DOHH2 (cell line): ENCODE measurements around the gene AKAP1.

ENCODE experiments used
- H3F3A ChIP-seq: fragments of 200-600 bp; sonication (generic), shearing (Covaris generic); 2 replicates; pipeline ENCODE4 v1.6.0; 2016; ENCODE audit warnings: antibody characterized with exemption, mild to moderate bottlenecking; ENCODE audit not compliant: control insufficient read depth, insufficient read depth
- H3K27ac ChIP-seq: fragments of 200-600 bp; sonication (generic); 2 replicates; pipeline ENCODE4 v1.5.1; 2014; ENCODE audit warnings: low read depth, mild to moderate bottlenecking, low read length, moderate library complexity
- H3K27me3 ChIP-seq: fragments of 200-600 bp; sonication (generic); 2 replicates; pipeline ENCODE4 v1.6.1; 2014; ENCODE audit warnings: mild to moderate bottlenecking, low read length, mixed read lengths; ENCODE audit not compliant: control insufficient read depth
- H3K36me3 ChIP-seq: fragments of 200-600 bp; sonication (generic); 2 replicates; pipeline ENCODE4 v1.6.1; 2014; ENCODE audit warnings: mild to moderate bottlenecking, low read length, moderate library complexity, mixed read lengths; ENCODE audit not compliant: control insufficient read depth
- H3K4me1 ChIP-seq: fragments of 200-600 bp; sonication (generic); 2 replicates; pipeline ENCODE4 v1.6.1; 2014; ENCODE audit warnings: mild to moderate bottlenecking, low read length, mixed read lengths; ENCODE audit not compliant: control insufficient read depth
- H3K4me2 ChIP-seq: fragments of 200-600 bp; sonication (generic); 2 replicates; pipeline ENCODE4 v1.6.0; 2014; ENCODE audit warnings: mild to moderate bottlenecking, low read length, moderate library complexity
- H3K4me3 ChIP-seq: fragments of 200-600 bp; sonication (generic); 2 replicates; pipeline ENCODE4 v1.5.1; 2014; ENCODE audit warnings: mild to moderate bottlenecking, low read length, mixed read lengths
- H3K79me2 ChIP-seq: fragments of 200-600 bp; sonication (generic); 2 replicates; pipeline ENCODE4 v1.6.1; 2014; ENCODE audit warnings: mild to moderate bottlenecking, low read length, mixed read lengths; ENCODE audit not compliant: control insufficient read depth
- H3K9me2 ChIP-seq: fragments of 200-600 bp; sonication (generic); replicated peaks from 2 replicates; pipeline ENCODE4 v1.6.1; 2014; ENCODE audit warnings: mild to moderate bottlenecking, low read length, mixed read lengths; ENCODE audit not compliant: control insufficient read depth
- H3K9me3 ChIP-seq: fragments of 200-600 bp; sonication (generic); 2 replicates; pipeline ENCODE4 v1.6.1; 2014; ENCODE audit warnings: antibody characterized with exemption, low read length, mixed read lengths; ENCODE audit not compliant: control insufficient read depth, insufficient read depth
- H4K20me1 ChIP-seq: fragments of 200-600 bp; sonication (generic); 2 replicates; pipeline ENCODE4 v1.6.0; 2014; ENCODE audit warnings: low read depth, mild to moderate bottlenecking, antibody characterized with exemption, low read length, moderate library complexity; ENCODE audit not compliant: control insufficient read depth, insufficient read depth
- CTCF ChIP-seq: fragments of 200-600 bp; sonication (generic); IDR thresholded peaks from one replicate; pipeline ENCODE4 v1.5.1; 2014; ENCODE audit warnings: antibody characterized with exemption, mild to moderate bottlenecking, low read depth, low read length; ENCODE audit not compliant: poor library complexity, severe bottlenecking
- EZH2phosphoT487 ChIP-seq: fragments of 200-600 bp; sonication (generic); IDR thresholded peaks from 2 replicates; pipeline ENCODE4 v1.6.1; 2017; ENCODE audit warnings: borderline replicate concordance, mild to moderate bottlenecking, antibody characterized with exemption, low read length, moderate library complexity, mixed read lengths

The AKAP1 gene

GRCh38 chr17:57158795-57159194 is 73.7 kb downstream of the AKAP1 start:
- TF ChIP-seq CTCF (no peak), EZH2phosphoT487 (no peak)
- no peaks in the 10 kb centered on the region for H4K20me1 ChIP-seq
- no peaks in the 10 kb centered on the region for H3K9me3 ChIP-seq
- no peaks in the 10 kb centered on the region for H3K4me1 ChIP-seq
- no peaks in the 10 kb centered on the region for H3K36me3 ChIP-seq
- H3K4me2 ChIP-seq: no peak overlapping the region
- H3K4me3 ChIP-seq: no peak overlapping the region
- no peak overlapping the region for H3K27ac ChIP-seq
- no peaks in the 10 kb centered on the region for H3K79me2 ChIP-seq
- no peaks in the 10 kb centered on the region for H3K9me2 ChIP-seq
- peaks cover 8% of the 10 kb centered on the region for H3K27me3 ChIP-seq
- no peaks in the 10 kb centered on the region for H3F3A ChIP-seq

GRCh38 chr17:57160624-57161023 is 75.6 kb downstream of the AKAP1 start:
- no peaks in the 10 kb centered on the region for H3K79me2 ChIP-seq

GRCh38 chr17:57164814-57165213 is 79.8 kb downstream of the AKAP1 start:
- TF ChIP-seq CTCF (no peak), EZH2phosphoT487 (no peak)

More at GRCh38 chr17:57160624-57161023, 75.6 kb downstream of the AKAP1 start:
- Histone ChIP-seq H4K20me1 (no peaks in the 10 kb centered on the region), H3K4me3 (no peak overlapping the region), H3K4me2 (no peak overlapping the region), H3K27ac (no peak overlapping the region), H3K4me1 (no peaks in the 10 kb centered on the region), H3K9me3 (no peaks in the 10 kb centered on the region), H3K27me3 (peaks cover 12% of the 10 kb centered on the region), H3K9me2 (no peaks in the 10 kb centered on the region), H3F3A (no peaks in the 10 kb centered on the region), H3K36me3 (no peaks in the 10 kb centered on the region)
- TF ChIP-seq CTCF (no peak), EZH2phosphoT487 (no peak)

More at GRCh38 chr17:57164814-57165213, 79.8 kb downstream of the AKAP1 start:
- H3K4me2 ChIP-seq: no peak overlapping the region
- H3K9me3 ChIP-seq: peaks cover 6% of the 10 kb centered on the region; the same call in 1 of the 2 replicates
- no peaks in the 10 kb centered on the region for H3F3A ChIP-seq
- no peaks in the 10 kb centered on the region for H4K20me1 ChIP-seq
- H3K4me3 ChIP-seq: no peak overlapping the region
- H3K27me3 ChIP-seq: peaks cover 33% of the 10 kb centered on the region
- no peaks in the 10 kb centered on the region for H3K79me2 ChIP-seq
- no peak overlapping the region for H3K27ac ChIP-seq
- no peaks in the 10 kb centered on the region for H3K36me3 ChIP-seq
- H3K4me1 ChIP-seq: no peaks in the 10 kb centered on the region
- no peaks in the 10 kb centered on the region for H3K9me2 ChIP-seq
